ENCODE results near the gene NRG3.

GRCh38 chr10:82308641-82309040, 433.6 kb downstream of the NRG3 start:
- no peak for TF ChIP-seq ZNF8 (CRISPR knock-in tag; IDR thresholded peaks at IDR 0.05)
- TF ChIP-seq PATZ1 (CRISPR knock-in tag; IDR thresholded peaks at IDR 0.05; ENCODE audit: borderline replicate concordance) = no peak
- no peak for TF ChIP-seq CREB5 (CRISPR knock-in tag; IDR thresholded peaks at IDR 0.05; ENCODE audit: low read depth)
- no peak for TF ChIP-seq ESRRG (CRISPR knock-in tag; IDR thresholded peaks at IDR 0.05)
- no peak for TF ChIP-seq GLIS3 (CRISPR knock-in tag; IDR thresholded peaks at IDR 0.05)
- TF ChIP-seq BACH2 (CRISPR knock-in tag; IDR thresholded peaks at IDR 0.05; ENCODE audit: borderline replicate concordance) = no peak
